ENCODE data around the gene CIRBP. TPM values are rescaled to one million over a fixed set of nuclear protein-coding genes. Genes with fewer than 3 reads are reported as not detected.

CIRBP gene
- total and polyA plus RNA-seq, 2 of the 13 experiments (the other 11 are each of a cell fraction or from before 2014, with no cell fraction given) = 133 to 140 TPM

- TF ChIP-seq, protein P1, sequence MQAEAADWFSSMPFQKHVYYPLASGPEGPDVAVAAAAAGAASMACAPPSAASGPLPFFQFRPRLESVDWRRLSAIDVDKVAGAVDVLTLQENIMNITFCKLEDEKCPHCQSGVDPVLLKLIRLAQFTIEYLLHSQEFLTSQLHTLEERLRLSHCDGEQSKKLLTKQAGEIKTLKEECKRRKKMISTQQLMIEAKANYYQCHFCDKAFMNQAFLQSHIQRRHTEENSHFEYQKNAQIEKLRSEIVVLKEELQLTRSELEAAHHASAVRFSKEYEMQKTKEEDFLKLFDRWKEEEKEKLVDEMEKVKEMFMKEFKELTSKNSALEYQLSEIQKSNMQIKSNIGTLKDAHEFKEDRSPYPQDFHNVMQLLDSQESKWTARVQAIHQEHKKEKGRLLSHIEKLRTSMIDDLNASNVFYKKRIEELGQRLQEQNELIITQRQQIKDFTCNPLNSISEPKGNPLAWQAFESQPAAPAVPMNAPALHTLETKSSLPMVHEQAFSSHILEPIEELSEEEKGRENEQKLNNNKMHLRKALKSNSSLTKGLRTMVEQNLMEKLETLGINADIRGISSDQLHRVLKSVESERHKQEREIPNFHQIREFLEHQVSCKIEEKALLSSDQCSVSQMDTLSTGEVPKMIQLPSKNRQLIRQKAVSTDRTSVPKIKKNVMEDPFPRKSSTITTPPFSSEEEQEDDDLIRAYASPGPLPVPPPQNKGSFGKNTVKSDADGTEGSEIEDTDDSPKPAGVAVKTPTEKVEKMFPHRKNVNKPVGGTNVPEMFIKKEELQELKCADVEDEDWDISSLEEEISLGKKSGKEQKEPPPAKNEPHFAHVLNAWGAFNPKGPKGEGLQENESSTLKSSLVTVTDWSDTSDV (CRISPR knock-in tag; IDR thresholded peaks at IDR 0.05) = no peak
- TF ChIP-seq GFI1 (CRISPR knock-in tag; IDR thresholded peaks at IDR 0.05; ENCODE audit: borderline replicate concordance) = peak; percentile 78
- TF ChIP-seq CAMTA2 (CRISPR knock-in tag; IDR thresholded peaks at IDR 0.05; ENCODE audit: borderline replicate concordance) = no peak; the same call in 1 of the 2 replicates
- TF ChIP-seq, protein P2, sequence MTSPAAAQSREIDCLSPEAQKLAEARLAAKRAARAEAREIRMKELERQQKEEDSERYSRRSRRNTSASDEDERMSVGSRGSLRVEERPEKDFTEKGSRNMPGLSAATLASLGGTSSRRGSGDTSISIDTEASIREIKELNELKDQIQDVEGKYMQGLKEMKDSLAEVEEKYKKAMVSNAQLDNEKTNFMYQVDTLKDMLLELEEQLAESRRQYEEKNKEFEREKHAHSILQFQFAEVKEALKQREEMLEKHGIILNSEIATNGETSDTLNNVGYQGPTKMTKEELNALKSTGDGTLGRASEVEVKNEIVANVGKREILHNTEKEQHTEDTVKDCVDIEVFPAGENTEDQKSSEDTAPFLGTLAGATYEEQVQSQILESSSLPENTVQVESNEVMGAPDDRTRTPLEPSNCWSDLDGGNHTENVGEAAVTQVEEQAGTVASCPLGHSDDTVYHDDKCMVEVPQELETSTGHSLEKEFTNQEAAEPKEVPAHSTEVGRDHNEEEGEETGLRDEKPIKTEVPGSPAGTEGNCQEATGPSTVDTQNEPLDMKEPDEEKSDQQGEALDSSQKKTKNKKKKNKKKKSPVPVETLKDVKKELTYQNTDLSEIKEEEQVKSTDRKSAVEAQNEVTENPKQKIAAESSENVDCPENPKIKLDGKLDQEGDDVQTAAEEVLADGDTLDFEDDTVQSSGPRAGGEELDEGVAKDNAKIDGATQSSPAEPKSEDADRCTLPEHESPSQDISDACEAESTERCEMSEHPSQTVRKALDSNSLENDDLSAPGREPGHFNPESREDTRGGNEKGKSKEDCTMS (CRISPR knock-in tag; conservative IDR thresholded peaks at IDR 0.05) = no peak
- TF ChIP-seq TOE1 (CRISPR knock-in tag; IDR thresholded peaks at IDR 0.05) = no peak
- no peak for TF ChIP-seq KAT2B (IDR thresholded peaks at IDR 0.05; ENCODE audit: borderline replicate concordance, low read depth, low read length)
- TF ChIP-seq, protein P3, sequence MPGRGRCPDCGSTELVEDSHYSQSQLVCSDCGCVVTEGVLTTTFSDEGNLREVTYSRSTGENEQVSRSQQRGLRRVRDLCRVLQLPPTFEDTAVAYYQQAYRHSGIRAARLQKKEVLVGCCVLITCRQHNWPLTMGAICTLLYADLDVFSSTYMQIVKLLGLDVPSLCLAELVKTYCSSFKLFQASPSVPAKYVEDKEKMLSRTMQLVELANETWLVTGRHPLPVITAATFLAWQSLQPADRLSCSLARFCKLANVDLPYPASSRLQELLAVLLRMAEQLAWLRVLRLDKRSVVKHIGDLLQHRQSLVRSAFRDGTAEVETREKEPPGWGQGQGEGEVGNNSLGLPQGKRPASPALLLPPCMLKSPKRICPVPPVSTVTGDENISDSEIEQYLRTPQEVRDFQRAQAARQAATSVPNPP (CRISPR knock-in tag; IDR thresholded peaks at IDR 0.05) = no peak
- peak; percentile 76; the same call in 1 of the 2 replicates for TF ChIP-seq ZNF230 (CRISPR knock-in tag; IDR thresholded peaks at IDR 0.05)
- TF ChIP-seq HES4 (CRISPR knock-in tag; IDR thresholded peaks at IDR 0.05; ENCODE audit: borderline replicate concordance) = no peak
- TF ChIP-seq ZNF253 (CRISPR knock-in tag; IDR thresholded peaks at IDR 0.05; ENCODE audit: borderline replicate concordance) = no peak
- TF ChIP-seq, protein P4, sequence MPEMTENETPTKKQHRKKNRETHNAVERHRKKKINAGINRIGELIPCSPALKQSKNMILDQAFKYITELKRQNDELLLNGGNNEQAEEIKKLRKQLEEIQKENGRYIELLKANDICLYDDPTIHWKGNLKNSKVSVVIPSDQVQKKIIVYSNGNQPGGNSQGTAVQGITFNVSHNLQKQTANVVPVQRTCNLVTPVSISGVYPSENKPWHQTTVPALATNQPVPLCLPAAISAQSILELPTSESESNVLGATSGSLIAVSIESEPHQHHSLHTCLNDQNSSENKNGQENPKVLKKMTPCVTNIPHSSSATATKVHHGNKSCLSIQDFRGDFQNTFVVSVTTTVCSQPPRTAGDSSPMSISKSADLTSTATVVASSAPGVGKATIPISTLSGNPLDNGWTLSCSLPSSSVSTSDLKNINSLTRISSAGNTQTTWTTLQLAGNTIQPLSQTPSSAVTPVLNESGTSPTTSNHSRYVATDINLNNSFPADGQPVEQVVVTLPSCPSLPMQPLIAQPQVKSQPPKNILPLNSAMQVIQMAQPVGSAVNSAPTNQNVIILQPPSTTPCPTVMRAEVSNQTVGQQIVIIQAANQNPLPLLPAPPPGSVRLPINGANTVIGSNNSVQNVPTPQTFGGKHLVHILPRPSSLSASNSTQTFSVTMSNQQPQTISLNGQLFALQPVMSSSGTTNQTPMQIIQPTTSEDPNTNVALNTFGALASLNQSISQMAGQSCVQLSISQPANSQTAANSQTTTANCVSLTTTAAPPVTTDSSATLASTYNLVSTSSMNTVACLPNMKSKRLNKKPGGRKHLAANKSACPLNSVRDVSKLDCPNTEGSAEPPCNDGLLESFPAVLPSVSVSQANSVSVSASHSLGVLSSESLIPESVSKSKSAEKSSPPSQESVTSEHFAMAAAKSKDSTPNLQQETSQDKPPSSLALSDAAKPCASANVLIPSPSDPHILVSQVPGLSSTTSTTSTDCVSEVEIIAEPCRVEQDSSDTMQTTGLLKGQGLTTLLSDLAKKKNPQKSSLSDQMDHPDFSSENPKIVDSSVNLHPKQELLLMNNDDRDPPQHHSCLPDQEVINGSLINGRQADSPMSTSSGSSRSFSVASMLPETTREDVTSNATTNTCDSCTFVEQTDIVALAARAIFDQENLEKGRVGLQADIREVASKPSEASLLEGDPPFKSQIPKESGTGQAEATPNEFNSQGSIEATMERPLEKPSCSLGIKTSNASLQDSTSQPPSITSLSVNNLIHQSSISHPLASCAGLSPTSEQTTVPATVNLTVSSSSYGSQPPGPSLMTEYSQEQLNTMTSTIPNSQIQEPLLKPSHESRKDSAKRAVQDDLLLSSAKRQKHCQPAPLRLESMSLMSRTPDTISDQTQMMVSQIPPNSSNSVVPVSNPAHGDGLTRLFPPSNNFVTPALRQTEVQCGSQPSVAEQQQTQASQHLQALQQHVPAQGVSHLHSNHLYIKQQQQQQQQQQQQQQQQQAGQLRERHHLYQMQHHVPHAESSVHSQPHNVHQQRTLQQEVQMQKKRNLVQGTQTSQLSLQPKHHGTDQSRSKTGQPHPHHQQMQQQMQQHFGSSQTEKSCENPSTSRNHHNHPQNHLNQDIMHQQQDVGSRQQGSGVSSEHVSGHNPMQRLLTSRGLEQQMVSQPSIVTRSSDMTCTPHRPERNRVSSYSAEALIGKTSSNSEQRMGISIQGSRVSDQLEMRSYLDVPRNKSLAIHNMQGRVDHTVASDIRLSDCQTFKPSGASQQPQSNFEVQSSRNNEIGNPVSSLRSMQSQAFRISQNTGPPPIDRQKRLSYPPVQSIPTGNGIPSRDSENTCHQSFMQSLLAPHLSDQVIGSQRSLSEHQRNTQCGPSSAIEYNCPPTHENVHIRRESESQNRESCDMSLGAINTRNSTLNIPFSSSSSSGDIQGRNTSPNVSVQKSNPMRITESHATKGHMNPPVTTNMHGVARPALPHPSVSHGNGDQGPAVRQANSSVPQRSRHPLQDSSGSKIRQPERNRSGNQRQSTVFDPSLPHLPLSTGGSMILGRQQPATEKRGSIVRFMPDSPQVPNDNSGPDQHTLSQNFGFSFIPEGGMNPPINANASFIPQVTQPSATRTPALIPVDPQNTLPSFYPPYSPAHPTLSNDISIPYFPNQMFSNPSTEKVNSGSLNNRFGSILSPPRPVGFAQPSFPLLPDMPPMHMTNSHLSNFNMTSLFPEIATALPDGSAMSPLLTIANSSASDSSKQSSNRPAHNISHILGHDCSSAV (CRISPR knock-in tag; IDR thresholded peaks at IDR 0.05; ENCODE audit: borderline replicate concordance) = no peak
- TF ChIP-seq ZNF615 (CRISPR knock-in tag; IDR thresholded peaks at IDR 0.05; ENCODE audit: borderline replicate concordance) = no peak
Measured at GRCh38 chr19:1244693-1245451, 24.3 kb upstream of the CIRBP start (continued).

All from HepG2 (cell line).